Stimulated activated CD8-positive, alpha-beta memory T cell treated with anti-CD3 and anti-CD28 coated beads, Interleukin-12 subunit alpha, Interleukin-12 subunit beta, amount 100 ng/mL, for 4 hours (primary cell): Measurements from ENCODE around the gene IGF1.
"Not testable (repeated sequence)": the region's sequence is repeated elsewhere in the genome, so short reads cannot be mapped to it uniquely, and the experiment has no call there.

Experiments
- DNase-seq: peaks from one replicate; pipeline ENCODE4 v3.0.0-alpha.2; 2020; ENCODE audit warnings: low read depth

The IGF1 gene

DNA sequence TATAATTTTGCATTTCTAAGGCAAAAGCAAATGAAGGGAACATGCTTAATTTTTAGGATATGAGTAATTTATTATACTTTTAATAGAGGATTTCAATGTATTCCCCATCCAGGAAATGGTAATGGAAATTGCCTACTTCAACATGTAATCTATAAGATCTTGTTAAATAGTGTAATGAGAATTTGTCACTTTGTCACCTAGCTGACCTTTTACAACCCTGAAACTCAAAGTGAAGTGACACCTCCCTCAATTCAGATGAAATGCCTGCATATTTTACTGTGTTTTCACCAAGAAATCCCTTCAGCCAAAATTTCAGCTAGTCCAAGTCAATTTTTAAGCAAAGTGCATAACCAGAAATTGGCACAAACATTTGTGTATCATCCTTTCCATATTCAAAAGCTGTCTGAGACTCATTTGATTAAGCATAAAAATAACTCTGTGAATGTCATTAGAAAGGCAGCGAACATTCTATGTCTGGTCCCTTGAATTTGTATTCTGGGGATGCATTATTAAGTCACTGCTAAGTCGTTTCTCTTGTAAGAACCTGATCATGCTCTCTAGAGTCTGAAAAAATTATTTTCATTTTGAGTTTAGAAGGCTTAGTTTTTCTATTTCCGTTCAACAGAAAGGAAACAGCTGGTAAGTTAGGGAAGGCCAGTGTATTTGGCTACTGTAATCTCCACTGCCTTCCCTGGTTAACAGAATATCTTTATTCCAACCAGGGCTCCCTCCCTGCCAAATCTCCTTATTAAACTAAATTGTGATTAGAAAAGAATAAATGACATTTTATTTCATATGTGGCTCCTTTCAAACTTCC, 100.8 kb downstream of the IGF1 start:
- DNase-seq = no peak

DNA sequence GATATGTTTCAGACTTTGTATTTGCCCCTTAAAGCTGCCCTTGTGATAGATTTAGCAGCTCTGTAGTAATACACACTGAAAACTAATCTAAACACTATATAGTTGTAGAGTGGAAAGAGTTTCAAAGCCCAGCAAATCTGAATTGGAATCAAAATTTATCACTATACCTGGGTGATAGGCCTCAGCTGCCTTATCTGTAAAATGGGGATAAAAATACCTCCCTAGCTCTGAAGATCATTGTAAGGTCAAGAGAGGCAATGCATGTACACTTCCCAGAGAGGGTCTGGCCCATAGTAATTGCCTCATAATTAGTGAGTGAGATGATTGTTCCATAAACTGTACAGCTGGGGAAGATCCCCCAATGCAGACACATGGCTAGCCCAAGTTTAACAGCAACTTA, 103.6 kb downstream of the IGF1 start:
- no peak for DNase-seq

DNA sequence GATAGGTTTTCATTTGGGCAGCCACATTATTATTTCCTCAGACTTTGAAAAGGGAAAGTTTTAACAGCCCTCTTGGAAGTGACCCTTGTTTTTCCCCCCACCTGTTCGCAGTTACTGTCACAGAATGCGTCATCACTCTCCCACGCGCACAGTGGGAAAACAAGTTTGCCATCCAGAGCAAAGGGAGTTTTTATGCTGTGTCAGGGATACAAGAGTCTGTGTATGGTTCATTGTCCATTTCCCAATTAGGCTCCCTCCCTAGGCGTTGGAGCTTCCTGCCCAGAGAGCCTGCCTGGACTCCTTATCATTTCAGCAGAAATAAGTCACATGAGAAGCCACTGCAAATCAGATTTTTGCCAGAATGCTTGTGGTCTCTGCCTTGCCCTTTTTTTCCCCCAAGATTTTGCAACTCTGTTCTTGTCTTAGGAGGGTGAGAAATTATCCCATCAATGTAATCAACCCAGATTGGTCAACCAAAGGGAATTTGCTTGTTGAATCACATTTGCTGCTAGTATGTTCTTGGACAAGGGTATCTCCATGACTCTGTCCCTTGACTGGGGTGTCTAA, 104.1 kb downstream of the IGF1 start:
- DNase-seq = no peak

DNA sequence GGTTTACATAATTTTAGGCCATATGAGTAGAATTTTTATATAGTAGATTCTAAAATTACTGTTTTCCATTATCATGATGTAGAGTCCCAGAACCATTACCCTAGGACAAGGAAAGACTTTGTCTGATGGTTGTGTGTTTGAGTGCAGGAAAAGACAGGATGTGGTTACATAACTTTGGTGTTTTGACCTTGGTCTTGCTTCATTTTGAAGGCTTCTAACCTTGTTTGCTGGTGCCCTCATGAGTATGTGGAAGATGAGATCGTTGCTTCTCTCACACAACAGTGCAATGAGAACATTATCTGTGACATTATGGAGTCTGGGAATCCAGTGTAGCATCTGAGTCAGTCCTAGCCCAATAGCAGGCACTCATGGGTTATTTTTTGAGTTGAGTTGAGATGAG, 106.2 kb downstream of the IGF1 start:
- no peak for DNase-seq

DNA sequence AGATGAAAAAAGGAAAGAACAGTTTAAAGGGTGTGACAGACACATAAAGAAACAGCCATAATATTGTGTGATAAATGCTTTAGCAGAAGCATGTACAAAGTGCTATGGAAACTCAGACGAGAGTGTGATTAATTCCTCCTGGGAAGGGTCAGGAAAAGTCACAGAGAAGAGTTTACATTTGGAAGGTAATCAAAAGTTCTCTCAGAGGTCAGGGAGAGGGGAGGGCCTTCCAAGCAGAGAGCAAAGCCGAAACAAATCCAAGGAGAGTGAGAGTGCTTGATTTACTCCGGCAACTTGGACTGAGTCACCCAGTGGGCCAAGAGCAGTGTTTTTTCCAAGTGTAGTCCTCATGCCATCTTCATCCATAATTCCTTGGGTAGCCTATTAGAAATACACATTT, 108.3 kb downstream of the IGF1 start:
- no peak for DNase-seq

DNA sequence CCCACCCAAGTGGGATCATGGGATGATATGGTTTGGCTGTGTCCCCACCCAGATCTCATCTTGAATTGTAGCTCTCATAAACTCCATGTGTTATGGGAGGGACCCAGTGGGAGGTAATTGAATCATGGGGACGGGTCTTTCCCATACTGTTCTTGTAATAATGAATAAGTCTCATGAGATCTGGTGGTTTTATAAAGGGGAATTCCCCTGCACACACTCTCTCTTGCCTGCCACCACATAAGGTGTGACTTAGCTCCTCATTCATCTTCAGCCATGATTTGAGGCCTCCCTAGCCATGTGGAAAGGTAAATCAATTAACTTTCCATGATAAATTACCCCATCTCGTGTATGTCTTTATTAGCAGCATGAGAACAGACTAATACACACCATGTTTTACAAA, 109.2 kb downstream of the IGF1 start:
- DNase-seq = no peak

DNA sequence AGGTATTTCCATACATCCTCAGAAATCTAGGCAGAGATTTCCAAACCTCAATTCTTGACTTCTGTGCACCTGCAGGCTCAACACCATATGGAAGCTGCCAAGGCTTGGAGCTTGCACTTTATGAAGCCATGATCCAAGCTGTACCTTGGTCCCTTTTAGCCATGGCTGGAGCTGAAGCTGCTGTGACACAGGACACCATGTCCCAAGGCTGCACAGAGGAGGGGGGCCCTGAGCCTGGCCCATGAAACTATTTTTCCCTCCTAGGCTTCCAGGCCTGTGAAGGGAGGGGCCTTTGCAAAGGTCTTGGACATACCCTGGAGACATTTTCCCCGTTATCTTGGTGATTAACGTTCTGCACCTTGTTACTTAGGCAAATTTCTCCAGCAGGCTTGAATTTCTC, 110.5 kb downstream of the IGF1 start:
- DNase-seq = no peak

DNA sequence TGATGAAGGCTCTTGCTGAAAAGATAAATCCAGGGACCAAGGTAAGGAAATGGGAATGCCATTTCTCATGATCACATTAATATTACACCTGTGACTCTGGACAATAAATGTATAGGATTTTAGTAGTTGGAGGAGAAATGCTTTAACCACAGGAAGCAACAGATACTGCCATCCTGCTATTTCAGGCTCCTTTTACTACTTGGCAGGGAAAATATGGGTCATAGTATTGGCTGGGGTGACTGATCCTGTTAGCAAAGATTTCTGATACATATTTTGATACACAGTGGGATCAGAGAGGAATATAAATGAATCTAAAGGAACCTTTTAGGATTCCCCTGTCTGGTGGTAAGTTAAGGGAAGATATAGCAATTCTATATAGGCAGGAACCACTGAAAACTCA, 115.0 kb downstream of the IGF1 start:
- no peak for DNase-seq

DNA sequence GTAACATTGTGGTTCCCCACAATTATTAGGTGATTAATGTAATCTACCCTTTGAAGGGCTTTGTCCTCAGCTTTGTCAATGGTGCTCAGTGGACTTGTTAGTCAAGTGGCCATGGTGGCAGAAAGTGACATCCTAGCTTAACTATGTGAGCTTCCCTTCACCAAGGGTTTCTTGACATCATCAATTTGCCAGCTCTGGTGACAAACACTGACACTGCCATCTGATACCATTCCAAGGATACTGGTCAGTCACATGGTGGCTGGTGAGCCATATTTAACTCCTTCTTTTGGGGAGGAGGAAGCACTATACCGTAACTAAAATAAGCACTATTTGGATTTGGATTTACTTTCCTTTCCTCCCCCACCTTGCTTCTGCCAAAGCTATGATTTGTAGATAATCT, 115.7 kb downstream of the IGF1 start:
- no peak for DNase-seq

DNA sequence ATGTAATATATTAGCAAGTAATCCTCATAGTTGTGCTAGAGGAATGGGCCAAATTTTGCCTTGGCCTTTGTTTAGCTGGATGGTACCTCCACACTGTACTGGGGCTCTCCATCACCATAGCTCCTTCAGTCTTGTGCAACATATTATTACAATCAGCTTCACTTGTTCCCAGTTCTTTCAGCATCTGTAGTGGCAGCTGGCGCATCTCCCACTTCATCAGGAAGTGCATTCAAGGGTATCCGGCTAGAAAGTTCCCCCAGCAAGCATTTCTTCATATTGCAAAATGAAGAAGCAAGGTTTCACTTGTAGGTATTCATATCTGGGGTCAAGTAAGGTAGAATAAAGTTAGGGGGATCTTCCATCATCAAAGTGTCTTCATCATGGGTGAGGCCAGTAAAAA, 123.7 kb downstream of the IGF1 start:
- no peak for DNase-seq

DNA sequence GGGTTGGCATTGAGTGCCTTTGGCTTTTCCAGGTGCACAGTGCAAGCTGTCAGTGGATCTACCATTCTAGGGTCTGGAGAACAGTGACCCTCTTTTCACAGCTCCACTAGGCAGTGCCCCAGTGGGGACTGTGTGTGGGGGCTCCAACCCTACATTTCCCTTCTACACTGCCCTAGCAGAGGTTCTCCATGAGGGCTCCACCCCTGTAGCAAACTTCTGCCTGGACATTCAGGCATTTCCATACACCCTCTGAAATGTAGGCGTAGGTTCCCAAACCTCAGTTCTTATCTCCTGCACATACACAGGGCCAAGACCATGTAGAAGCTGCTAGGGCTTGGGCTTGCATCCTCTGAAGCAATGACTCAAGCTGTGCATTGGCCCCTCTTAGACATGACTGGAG, 126.1 kb downstream of the IGF1 start:
- not testable (repeated sequence) for DNase-seq

DNA sequence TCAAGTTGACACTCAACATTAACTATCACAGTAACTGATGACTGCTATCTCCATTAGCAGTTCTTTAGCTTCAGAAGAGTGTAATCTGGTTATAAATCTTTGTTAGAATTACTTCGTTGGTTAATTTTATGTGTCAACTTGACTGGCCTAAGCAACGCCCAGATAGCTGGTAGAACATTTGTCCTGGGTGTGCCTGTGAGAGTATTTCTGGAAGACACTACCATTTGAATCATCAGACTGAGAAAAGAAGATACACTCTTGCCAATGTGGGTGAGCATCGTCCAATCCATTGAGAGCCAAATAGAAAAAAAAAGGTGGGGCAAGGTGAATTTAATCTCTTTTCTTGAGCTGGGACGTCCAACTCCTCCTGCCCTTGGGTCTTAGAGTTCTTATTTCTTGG, 129.0 kb downstream of the IGF1 start:
- DNase-seq = no peak

DNA sequence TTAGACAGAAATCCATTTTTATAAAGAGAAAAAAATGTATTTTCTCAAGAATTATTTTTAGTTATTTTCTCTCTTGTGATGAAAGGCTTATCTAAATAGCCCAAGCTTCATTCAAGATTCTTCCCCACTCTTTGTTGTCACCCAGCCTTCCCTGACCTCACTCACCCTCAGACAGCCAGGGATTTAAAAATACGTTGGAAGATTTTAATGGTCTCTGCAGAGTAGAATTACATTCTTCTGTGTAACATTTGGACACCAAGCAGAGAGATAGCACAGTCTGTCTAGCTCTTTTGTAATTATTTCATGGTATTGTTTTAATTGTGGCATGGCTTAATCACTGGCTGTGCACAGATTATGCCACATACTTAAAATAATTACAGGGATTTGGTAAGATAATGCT, 130.3 kb downstream of the IGF1 start:
- no peak for DNase-seq

DNA sequence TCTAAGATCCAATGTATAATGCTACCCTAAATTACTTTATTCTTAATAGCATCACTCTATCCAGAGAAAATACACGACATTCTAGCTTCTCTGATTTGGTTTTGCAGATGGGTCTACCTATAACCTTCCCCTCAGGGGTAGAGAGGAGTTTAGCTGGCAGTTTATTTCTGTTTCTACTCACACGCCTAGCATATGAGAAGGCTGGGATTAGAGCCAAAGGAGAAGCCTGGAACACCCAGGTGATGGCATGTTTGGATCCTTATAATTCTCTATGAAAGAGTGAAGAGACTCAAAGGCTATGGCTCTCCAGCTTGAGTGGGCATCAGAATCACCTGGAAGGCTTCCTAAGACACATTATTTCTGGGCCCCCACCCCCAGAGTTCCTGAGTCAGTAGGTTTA, 131.3 kb downstream of the IGF1 start:
- no peak for DNase-seq

DNA sequence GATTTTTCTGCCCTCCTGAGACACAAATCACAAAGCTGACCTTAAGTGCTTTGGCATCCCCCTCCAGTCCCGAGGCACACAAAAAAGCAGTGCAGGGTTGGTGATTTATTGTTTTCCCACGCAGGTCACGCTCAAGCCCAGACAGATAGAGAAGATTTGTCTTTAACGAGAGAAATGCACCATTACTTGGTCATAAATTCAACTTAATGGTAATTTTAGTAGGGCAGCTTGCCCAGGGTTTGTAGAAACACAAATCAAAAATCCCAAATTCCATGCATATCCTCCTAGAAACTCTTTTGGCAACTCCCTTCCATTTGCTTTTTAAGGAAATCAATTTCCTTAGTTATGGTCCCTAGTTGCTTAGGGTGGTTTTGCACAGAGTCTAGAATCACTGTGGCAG, 132.6 kb downstream of the IGF1 start:
- no peak for DNase-seq
